SIG-M5 treated with dmso at 0.1 percent for 504 hours (cell line): Measurements from ENCODE around the gene KCNQ1.
"Not testable (repeated sequence)": the region's sequence is repeated elsewhere in the genome, so short reads cannot be mapped to it uniquely, and the experiment has no call there.

Experiments used
- DNase-seq: peaks from one replicate; lab custom pipeline; 2025; ENCODE audit not compliant: unreplicated experiment; lab: John Stamatoyannopoulos, UW

Gene KCNQ1

GRCh38 chr11:2588809-2589537, 144.2 kb downstream of the KCNQ1 start:
- DNase-seq = no peak

DNA sequence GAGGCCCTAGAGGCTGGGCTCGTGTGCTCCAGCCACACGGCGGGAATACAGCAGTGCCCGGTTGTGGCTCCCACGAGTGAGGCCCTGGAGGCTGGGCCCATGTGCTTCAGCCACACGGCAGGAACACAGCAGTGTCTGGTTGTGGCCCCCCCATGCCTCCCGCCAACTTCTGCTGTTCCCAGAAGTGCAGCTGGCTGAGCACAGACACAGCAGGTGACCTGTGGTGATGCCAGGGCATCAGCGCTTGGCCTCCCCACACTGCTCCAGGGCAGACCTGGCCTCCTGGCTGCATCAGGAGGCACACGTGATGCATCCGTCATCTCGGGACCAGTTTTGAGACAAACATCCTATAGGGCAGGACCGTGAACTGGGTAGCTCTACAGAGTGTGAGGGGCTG, 144.7 kb downstream of the KCNQ1 start:
- no peak for DNase-seq

DNA sequence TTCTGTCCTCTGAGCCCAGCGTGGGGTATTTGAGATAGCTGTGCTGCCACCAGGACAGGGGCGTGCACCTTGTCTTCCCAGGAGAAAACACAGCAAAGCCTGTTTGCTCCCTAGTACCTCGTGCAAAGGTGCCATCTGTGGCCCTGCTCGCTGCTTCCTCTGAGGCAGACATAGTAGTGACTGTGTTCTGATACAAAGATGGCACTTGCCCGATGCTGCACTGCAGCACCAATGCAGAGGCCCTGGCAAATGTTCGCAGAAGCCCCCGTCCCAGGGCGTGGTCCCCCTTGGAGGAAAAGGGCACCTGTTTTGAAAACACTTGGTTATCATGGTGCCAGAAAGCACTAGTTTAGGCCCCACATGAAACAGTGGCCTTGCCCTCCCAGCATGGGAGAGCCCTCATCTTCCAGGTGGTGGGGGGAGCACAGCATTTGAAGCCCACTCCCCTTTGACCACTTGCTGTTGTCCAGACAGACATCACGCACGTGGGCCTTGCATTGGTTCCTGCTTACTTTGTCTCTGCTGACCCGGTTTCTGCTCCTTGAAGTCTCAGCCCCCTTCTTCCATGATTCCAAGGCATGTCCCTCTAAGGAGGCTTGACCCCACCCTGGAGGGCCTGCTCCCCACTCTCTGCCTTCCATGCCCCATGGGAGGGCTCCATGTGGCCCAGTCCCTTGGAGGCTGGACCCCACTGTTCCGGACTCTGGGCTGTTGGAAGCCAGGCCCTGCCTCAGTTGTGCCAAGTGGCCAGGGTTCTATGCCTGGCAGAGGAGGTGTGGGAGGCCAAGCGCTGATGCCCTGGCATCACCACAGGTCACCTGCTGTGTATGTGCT, 145.5 kb downstream of the KCNQ1 start:
- no peak for DNase-seq

GRCh38 chr11:2590965-2591754, 146.4 kb downstream of the KCNQ1 start:
- DNase-seq = no peak

- DNase-seq = no peak
Measured at GRCh38 chr11:2591805-2592204, 147.0 kb downstream of the KCNQ1 start.

- no peak for DNase-seq
Measured at GRCh38 chr11:2592559-2593392, 148.0 kb downstream of the KCNQ1 start.

- no peak for DNase-seq
Measured at GRCh38 chr11:2593393-2593950, 148.7 kb downstream of the KCNQ1 start.

GRCh38 chr11:2594267-2594666, 149.5 kb downstream of the KCNQ1 start:
- no peak for DNase-seq

GRCh38 chr11:2595204-2595603, 150.4 kb downstream of the KCNQ1 start:
- no peak for DNase-seq

DNA sequence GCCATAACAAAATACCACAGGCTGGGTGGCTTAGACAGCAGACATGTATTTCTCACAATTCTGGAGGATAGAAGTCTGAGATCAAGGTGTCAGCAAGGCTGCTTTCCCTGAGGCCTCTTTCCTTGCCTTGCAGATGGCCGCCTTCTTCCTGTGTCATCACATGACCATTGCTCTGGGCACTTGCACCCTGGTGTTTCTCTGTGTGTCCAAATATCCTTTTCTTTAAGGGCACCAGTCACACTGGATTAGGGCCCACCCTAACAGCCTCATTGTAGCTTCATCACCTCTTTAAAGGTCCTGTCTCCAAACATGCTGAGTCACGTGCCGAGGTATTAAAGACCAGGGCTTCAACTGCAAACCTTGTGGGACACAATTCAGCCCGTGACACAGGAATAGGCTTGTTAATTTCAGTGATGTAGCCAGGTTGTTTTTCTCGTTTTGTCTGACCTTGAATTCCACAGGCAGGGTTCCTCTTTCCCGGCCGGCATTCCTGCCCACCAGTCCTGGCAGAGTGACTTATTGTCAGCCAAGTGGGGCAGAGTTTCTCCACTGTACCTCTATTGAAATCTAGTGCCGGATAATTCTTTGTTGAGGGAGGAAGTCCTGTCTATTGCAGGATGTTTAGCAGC, 154.9 kb downstream of the KCNQ1 start:
- DNase-seq = no peak

GRCh38 chr11:2609345-2609744, 164.5 kb downstream of the KCNQ1 start:
- no peak for DNase-seq

DNA sequence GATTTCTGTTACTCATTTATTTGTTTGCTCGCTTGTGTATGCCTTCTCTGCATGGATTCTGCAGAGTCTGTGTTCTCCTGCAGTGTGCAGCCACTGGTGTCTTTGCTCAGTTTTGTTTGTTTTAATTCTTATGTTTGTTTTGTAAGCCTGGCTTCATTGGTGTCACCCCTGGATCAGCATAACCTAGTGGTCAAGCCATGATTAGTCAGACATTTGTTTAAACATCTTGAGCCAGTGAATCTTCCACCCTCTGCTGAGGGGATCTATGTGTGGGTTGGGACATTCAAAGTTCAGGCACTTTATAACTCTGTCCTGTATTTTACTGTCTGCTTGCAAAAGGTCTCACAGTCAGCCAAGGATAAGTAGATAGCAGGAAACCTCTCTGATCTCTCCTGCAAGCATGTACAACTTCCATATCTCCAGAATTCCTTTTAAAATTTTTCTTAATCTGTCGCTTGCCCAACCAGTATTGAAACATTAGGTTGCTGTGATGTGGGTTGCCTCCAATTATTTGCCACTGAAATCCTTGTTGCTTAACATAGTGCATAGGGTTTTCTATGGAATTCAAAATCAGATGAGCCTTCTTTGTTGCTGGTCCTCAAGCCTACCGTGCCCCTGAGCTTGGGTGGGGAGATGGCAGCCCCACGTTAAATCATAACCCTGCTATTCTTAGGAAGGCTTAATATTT, 168.2 kb downstream of the KCNQ1 start:
- no peak for DNase-seq

- DNase-seq = no peak
Measured at GRCh38 chr11:2621894-2622293, 177.1 kb downstream of the KCNQ1 start.

DNA sequence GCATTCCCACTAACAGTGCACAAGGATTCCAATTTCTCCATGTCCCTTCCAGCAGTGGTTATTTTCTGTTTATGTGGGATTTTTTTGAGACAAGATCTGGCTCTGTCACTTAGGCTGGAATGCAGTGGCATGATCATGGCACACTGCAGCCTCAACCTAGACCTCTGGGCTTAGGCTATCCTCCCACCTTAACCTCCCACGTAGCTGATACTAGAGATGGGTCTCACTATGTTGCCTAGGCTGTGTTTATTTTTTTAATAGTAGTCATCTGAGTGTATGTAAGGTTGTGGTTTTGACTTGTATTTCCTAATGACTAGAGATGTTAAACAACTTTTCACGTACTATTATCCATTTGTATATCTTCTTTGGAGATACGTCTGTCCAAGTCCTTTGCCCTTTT, 180.4 kb downstream of the KCNQ1 start:
- no peak for DNase-seq

- DNase-seq = no peak
Measured at GRCh38 chr11:2630679-2631078, 185.9 kb downstream of the KCNQ1 start.

- DNase-seq = no peak
Measured at GRCh38 chr11:2631161-2631560, 186.4 kb downstream of the KCNQ1 start.

GRCh38 chr11:2639763-2640162, 195.0 kb downstream of the KCNQ1 start:
- DNase-seq = not testable (repeated sequence)

GRCh38 chr11:2641623-2642022, 196.8 kb downstream of the KCNQ1 start:
- DNase-seq = no peak

DNA sequence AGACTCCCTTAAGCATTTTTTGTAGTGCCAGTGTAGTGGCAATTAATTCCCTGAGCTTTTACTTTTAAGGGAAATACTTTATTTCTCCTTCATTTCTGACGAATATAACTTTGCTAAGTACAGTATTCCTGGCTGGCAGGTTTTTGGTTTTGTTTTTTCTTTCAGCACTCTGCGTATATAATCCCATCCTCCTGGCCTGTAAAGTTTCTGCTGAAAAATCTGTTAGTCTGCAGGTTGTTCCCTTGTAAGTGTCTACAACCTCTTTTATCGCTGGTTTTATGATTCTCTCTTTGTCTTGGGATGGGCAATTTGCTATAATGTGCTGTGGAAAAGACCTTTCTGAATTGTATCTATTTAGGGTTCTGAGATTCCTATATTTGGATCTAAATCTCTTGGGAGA, 198.9 kb downstream of the KCNQ1 start:
- no peak for DNase-seq
